Activated CD8-positive, alpha-beta memory T cell treated with anti-CD3 and anti-CD28 coated beads for 24 hours (primary cell): ENCODE data around the gene ITSN1.

ENCODE experiments used
- DNase-seq: peaks from one replicate; pipeline ENCODE4 v3.0.0-alpha.2; 2020

Gene ITSN1

GRCh38 chr21:33733601-33734000 lies 91.3 kb downstream of the ITSN1 start:
- no peak for DNase-seq

GRCh38 chr21:33734291-33734690 lies 92.0 kb downstream of the ITSN1 start:
- no peak for DNase-seq

DNA sequence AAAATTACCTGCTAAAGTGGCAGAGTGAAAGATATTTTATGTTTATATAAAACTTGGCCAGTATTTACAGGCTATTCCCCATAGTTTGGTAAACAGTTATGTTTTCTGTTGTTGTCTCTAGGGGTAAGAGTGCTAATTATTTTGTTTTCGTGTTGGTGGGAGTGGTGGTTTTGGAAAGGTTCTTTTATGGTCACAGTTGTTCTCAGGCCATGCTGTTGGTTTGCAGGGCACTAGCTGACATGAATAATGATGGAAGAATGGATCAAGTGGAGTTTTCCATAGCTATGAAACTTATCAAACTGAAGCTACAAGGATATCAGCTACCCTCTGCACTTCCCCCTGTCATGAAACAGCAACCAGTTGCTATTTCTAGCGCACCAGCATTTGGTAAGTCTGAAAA lies 92.5 kb downstream of the ITSN1 start:
- DNase-seq: no peak

- DNase-seq: no peak
Observed at GRCh38 chr21:33736569-33736968, 94.3 kb downstream of the ITSN1 start.

DNA sequence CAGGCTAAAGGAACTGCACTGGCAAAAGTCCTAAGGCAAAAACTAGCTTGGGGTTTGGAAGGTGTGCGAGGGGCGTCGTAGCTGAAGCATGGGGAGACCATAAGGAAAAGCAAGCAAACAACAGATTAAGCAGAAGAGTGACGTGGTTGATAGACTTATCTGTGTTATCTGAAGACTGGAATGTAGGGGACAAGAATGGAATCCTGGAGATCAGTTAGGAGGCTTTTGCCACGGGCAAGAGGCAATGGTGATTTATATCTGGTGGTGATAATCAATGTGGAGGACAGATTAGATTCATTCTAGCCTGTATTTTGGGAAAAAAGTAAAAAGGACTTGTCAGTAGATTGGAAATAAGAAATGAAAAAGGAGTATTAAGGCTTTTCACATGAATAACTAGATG lies 97.4 kb downstream of the ITSN1 start:
- no peak for DNase-seq

DNA sequence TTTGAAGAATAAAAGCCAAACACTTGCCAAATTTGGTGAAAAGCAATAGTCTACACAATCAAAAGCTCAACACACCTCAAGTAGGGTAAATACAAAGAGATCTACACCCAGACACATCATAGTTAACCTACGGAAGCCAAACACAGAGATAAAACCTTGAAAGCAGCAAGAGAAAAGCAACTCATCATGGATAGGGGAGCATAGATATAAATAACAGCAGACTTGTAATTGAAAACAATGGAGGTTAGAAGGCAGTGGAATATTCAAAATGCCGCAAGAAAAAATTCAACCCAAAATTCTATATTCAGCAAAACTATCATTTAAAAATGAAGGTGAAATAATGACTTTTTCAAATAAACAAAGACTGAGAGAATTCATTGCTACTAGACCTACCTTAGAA lies 105.1 kb downstream of the ITSN1 start:
- DNase-seq: no peak

DNA sequence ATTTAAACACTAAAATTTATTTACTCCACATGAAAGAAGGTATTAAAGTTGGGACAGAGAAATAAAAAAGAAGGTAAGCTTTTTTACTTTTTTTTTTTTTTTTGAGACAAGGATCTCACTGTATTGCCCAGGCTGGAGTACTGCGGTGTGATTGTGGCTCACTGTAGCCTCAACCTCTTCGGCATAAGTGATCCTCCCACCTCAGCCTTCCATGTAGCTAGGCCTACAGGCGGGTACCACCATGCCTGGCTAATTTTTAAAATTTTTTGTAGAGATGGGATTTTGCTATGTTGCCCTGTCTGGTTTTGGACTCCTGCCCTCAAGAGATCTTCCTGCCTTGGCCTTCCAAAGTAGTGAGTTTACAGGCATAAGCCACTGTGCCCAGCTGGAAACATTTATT lies 106.6 kb downstream of the ITSN1 start:
- DNase-seq: no peak

GRCh38 chr21:33750017-33750416 lies 107.7 kb downstream of the ITSN1 start:
- no peak for DNase-seq

- DNase-seq: no peak
Observed at GRCh38 chr21:33751120-33751519, 108.8 kb downstream of the ITSN1 start.

- no peak for DNase-seq
Observed at GRCh38 chr21:33751533-33751932, 109.2 kb downstream of the ITSN1 start.

GRCh38 chr21:33752260-33752659 lies 110.0 kb downstream of the ITSN1 start:
- no peak for DNase-seq

DNA sequence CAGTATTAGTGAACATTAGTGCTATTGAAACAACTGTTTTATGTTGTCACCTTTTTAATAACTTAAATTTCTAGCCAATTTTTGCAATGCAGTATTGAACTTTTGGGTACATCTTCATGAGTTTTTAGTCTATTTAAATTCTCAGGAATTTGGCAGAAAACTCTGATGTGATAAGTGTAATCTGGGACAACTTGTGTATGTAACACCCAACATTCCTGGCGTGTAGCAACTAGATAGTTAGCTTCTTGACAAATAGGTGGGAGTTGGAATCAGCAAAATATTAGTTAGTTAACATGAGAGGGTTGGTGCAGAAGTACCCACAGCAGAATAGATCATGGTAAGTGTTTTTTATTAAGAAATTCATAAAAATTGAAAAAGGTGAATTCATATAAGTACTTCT lies 111.6 kb downstream of the ITSN1 start:
- no peak for DNase-seq

GRCh38 chr21:33754481-33754880 lies 112.2 kb downstream of the ITSN1 start:
- no peak for DNase-seq

GRCh38 chr21:33755354-33755753 lies 113.1 kb downstream of the ITSN1 start:
- DNase-seq: no peak

DNA sequence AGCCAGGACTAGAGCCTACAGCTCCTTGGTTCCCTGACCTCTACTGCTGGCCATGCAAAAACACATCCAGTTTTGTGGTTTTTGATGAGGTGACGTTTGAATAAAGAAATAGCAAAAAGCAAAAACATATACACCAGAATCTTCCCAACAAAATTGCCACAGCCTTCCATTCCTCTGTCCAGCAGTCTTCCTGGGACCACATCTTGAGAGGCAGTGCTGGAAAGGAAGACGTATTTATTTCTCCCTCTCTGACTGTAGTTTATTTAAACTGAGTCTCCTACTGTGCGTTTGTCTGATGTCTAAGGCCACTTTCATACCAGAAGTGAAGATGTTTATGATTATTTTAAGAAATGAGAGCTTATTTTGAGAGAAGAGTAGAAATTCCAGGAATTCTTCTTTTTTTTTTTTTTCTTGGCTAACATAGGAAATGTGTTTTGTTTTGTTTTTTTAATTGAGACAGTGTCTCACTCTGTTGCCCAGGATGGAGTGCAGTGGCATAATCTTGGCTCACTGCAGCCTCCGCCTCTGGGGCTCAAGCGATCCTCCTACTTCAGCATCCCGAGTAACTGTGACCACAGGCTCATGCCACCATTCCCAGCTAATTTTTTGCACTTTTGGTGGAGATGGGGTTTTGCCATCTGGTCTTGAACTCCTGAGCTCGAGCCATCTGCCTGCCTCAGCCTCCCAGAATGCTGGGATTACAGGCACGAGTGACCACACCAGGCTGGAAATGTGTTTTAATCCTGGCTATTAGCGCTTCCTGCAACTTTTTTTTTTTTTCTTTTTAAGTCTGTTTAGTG lies 118.5 kb downstream of the ITSN1 start:
- DNase-seq: no peak

DNA sequence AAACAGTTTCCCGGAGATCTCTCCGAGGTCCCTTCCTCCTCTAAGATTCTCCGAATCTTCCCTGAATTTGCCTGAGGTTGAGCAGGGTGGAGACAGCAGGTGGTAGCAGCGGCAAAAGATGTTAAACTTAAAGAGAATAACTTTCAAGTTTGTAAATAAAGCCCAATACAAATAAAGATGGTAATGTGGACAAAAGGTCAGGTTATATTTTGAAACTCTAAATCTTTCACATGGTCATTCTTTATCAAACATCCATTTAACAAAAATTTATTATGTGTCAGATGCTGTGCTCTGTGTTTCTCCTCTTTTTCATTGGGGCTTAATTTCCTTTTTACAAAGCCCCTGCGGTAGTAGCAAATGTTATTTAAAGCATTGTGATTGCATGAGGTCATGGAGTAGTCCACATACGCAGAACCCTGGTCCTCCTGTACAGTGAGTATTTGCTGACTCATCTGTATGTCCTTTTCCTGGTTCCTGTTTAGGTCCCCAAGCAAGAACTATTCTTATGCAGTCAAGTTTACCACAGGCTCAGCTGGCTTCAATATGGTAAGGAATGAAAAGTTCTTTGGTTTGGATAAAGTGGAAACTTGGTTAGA lies 119.2 kb downstream of the ITSN1 start:
- no peak for DNase-seq

GRCh38 chr21:33762803-33763581 lies 120.7 kb downstream of the ITSN1 start:
- no peak for DNase-seq

- DNase-seq: no peak
Observed at GRCh38 chr21:33763582-33763899, 121.2 kb downstream of the ITSN1 start.

- DNase-seq: no peak
Observed at GRCh38 chr21:33767236-33767635, 124.9 kb downstream of the ITSN1 start.

GRCh38 chr21:33767960-33768359 lies 125.7 kb downstream of the ITSN1 start:
- no peak for DNase-seq

GRCh38 chr21:33769057-33769456 lies 126.8 kb downstream of the ITSN1 start:
- no peak for DNase-seq

- DNase-seq: no peak
Observed at GRCh38 chr21:33770542-33770941, 128.2 kb downstream of the ITSN1 start.

DNA sequence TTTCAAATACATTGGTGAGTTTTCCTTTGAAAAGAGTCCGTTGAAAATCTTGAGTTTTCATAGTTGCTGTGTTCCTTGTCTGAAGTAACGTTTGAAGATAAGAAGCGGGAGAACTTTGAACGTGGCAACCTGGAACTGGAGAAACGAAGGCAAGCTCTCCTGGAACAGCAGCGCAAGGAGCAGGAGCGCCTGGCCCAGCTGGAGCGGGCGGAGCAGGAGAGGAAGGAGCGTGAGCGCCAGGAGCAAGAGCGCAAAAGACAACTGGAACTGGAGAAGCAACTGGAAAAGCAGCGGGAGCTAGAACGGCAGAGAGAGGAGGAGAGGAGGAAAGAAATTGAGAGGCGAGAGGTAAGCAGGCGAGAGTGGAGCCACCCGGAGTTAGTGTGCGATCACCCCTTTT lies 129.7 kb downstream of the ITSN1 start:
- DNase-seq: no peak

DNA sequence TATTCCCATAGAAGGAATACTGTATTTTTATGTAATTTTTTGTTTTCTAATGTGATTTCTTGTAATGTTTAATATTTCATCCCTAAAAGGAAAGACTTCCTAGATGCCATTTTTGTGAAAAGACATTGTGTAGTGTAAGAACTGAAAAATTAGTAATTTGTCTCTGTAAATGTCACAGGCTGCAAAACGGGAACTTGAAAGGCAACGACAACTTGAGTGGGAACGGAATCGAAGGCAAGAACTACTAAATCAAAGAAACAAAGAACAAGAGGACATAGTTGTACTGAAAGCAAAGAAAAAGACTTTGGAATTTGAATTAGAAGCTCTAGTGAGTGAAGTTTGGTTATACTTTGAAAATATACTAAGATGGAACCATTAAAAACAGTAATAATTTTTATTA lies 132.2 kb downstream of the ITSN1 start:
- no peak for DNase-seq
